Thoracic aorta (tissue), 2 donors: ENCODE results near the gene ALPK3. TPM values are rescaled to one million over a fixed set of nuclear protein-coding genes. Genes with fewer than 3 reads are reported as not detected.

Source experiments
- ATAC-seq: fragments of 150-250 bp; one replicate; pipeline ENCODE4 v1.8.0; 2017; ENCODE audit warnings: low read depth; ENCODE audit not compliant: insufficient number of reproducible peaks, low FRiP score
- DNase-seq: peaks from one replicate; pipeline ENCODE4 v3.0.0-alpha.2; 2020; ENCODE audit warnings: low spot score
- H3K27ac ChIP-seq, 2 donors: fragments of 200-600 bp; sonication (generic); 1 replicate in 1 of 2; 2 replicates in 1 of 2; pipeline ENCODE4 v1.5.1; 2016; ENCODE audit warnings: mild to moderate bottlenecking in 2 of 2, moderate library complexity in 2 of 2
- H3K27me3 ChIP-seq: fragments of 200-600 bp; sonication (generic); replicated peaks from 2 replicates; pipeline ENCODE4 v1.6.0; 2016; ENCODE audit warnings: mild to moderate bottlenecking; ENCODE audit not compliant: insufficient read depth
- H3K36me3 ChIP-seq: fragments of 200-600 bp; sonication (generic); one replicate; pipeline ENCODE4 v1.5.1; 2016
- H3K4me1 ChIP-seq, 2 donors: fragments of 200-600 bp; sonication (generic); 1 replicate in 1 of 2; 2 replicates in 1 of 2; pipeline versions ENCODE4 v1.5.1 to v1.6.0; 2016; ENCODE audit warnings: low read depth in 2 of 2, mild to moderate bottlenecking in 1 of 2; ENCODE audit not compliant: control insufficient read depth in 1 of 2
- H3K4me3 ChIP-seq: fragments of 200-600 bp; sonication (generic); 2 replicates; pipeline ENCODE4 v1.5.1; 2016; ENCODE audit warnings: mild to moderate bottlenecking
- H3K9me3 ChIP-seq: fragments of 200-600 bp; sonication (generic); 2 replicates; pipeline ENCODE4 v1.5.1; 2016
- total RNA-seq, 2 donors: library from RNA; depleted of rRNA; stranded (reverse); fragments of >200 nt; gene quantifications; one replicate each; pipeline versions ENCODE4 v1.1.0 to v1.2.3, GENCODE V29; 2016
- TF ChIP-seq, protein P1 (sequence below): fragments of 200-600 bp; sonication (generic); IDR thresholded peaks from one replicate; pipeline ENCODE4 v1.5.1; 2019; ENCODE audit warnings: antibody characterized with exemption

The ALPK3 gene
- total RNA-seq, 2 donors from 2014 or later, result 56.9 to 81.1 TPM

- H3K4me1 ChIP-seq, result peaks cover 11 to 17% of the 10 kb centered on the region in 2 donors
- no peaks in the 10 kb centered on the region for H3K9me3 ChIP-seq
- H3K36me3 ChIP-seq, result no peaks in the 10 kb centered on the region
- ATAC-seq (no peak), DNase-seq (no peak)
- TF ChIP-seq, protein P1, sequence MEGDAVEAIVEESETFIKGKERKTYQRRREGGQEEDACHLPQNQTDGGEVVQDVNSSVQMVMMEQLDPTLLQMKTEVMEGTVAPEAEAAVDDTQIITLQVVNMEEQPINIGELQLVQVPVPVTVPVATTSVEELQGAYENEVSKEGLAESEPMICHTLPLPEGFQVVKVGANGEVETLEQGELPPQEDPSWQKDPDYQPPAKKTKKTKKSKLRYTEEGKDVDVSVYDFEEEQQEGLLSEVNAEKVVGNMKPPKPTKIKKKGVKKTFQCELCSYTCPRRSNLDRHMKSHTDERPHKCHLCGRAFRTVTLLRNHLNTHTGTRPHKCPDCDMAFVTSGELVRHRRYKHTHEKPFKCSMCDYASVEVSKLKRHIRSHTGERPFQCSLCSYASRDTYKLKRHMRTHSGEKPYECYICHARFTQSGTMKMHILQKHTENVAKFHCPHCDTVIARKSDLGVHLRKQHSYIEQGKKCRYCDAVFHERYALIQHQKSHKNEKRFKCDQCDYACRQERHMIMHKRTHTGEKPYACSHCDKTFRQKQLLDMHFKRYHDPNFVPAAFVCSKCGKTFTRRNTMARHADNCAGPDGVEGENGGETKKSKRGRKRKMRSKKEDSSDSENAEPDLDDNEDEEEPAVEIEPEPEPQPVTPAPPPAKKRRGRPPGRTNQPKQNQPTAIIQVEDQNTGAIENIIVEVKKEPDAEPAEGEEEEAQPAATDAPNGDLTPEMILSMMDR, result no peak
- H3K27me3 ChIP-seq, result no peaks in the 10 kb centered on the region
- no peak overlapping the region for H3K27ac ChIP-seq
- H3K4me3 ChIP-seq, result no peak overlapping the region
These were observed 82.6 kb downstream of the ALPK3 start for GRCh38 chr15:84899750-84900149.

DNA sequence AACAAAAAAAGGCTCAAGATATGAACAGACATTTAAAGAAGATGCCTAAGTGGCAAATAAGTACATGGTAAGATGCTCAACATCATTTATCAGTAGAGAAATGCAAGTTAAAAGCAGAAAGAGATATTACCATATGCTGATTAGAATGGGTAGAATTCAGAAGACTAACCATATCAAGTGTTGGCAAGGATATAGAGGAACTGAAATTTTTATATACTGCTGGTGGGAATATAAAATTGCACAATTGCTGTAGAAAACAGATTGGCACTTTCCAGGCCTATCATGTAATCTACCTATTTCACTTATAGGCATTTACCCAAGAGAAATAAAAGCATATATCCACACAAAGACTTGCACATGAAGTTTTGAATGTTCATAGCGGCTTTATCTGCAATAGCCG is 84.4 kb downstream of the ALPK3 start:
- DNase-seq (no peak), ATAC-seq (no peak)
- TF ChIP-seq, protein P1, result no peak
- H3K27ac ChIP-seq, result no peak overlapping the region
- H3K9me3 ChIP-seq, result no peaks in the 10 kb centered on the region
- H3K27me3 ChIP-seq, result no peaks in the 10 kb centered on the region
- H3K4me3 ChIP-seq, result no peak overlapping the region
- no peaks in the 10 kb centered on the region for H3K36me3 ChIP-seq
- H3K4me1 ChIP-seq, result peaks cover 21 to 35% of the 10 kb centered on the region in 2 donors

GRCh38 chr15:84903751-84904150 is 86.6 kb downstream of the ALPK3 start:
- ATAC-seq, result no peak
- no peak for DNase-seq
- Histone ChIP-seq H3K9me3 (no peaks in the 10 kb centered on the region), H3K27ac (peak overlapping the region; percentile 84 to 87), H3K4me1 (peaks cover 21 to 47% of the 10 kb centered on the region in 2 donors), H3K4me3 (no peak overlapping the region), H3K36me3 (no peaks in the 10 kb centered on the region), H3K27me3 (no peaks in the 10 kb centered on the region)
- TF ChIP-seq, protein P1, result no peak

DNA sequence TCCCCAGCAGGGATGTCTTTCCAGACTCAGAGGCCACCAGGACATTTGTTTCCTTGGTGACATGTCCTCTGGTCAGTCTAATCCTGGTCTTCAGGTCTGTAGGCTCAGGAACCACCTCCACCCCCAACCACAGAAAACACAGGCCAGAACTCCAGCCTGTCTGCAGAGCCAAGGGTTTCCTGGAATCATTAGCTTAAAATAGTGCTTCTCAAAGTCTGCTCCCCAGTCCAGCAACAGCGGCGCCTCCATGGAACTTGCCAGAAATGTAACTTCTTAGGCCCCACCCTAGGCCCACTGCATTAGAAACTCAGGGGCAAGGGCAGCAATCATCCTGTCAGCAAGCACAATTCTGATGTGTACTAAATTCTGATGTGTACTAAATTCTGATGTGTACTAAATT is 87.3 kb downstream of the ALPK3 start:
- ATAC-seq (peak; percentile 27), DNase-seq (no peak)
- Histone ChIP-seq H3K36me3 (no peaks in the 10 kb centered on the region), H3K4me3 (no peak overlapping the region), H3K9me3 (no peaks in the 10 kb centered on the region), H3K27ac (peak overlapping the region; percentile 84 to 87), H3K27me3 (no peaks in the 10 kb centered on the region), H3K4me1 (peaks cover 21 to 51% of the 10 kb centered on the region in 2 donors)
- TF ChIP-seq, protein P1, result no peak

GRCh38 chr15:84905016-84905916 is 88.1 kb downstream of the ALPK3 start:
- H3K27me3 ChIP-seq, result no peaks in the 10 kb centered on the region
- H3K27ac ChIP-seq, result peak overlapping the region; percentile 84 to 87
- ATAC-seq, result no peak
- no peaks in the 10 kb centered on the region for H3K36me3 ChIP-seq
- peaks cover 21 to 60% of the 10 kb centered on the region in 2 donors for H3K4me1 ChIP-seq
- no peak overlapping the region for H3K4me3 ChIP-seq
- no peaks in the 10 kb centered on the region for H3K9me3 ChIP-seq
- DNase-seq, result no peak
- TF ChIP-seq, protein P1, result no peak
